HUES6 (cell line): ENCODE measurements around the gene CD99.

Experiments used
- H3K27ac ChIP-seq: 2 replicates; pipeline ENCODE4 v1.7.0; 2013; ENCODE audit warnings: low read depth, mild to moderate bottlenecking, low read length, inconsistent platforms
- H3K27me3 ChIP-seq: 2 replicates; pipeline ENCODE4 v1.6.1; 2013; ENCODE audit warnings: low read length; ENCODE audit not compliant: control insufficient read depth, insufficient read depth
- H3K36me3 ChIP-seq: 2 replicates; pipeline ENCODE4 v1.6.1; 2013; ENCODE audit warnings: low read length; ENCODE audit not compliant: control insufficient read depth, insufficient read depth
- H3K4me1 ChIP-seq: 2 replicates; pipeline ENCODE4 v1.6.1; 2013; ENCODE audit warnings: low read length; ENCODE audit not compliant: control insufficient read depth, insufficient read depth
- H3K4me3 ChIP-seq: 2 replicates; pipeline ENCODE4 v1.5.1; 2013; ENCODE audit warnings: low read depth, low read length
- H3K9ac ChIP-seq: one replicate; pipeline ENCODE4 v1.6.1; 2013; ENCODE audit warnings: mild to moderate bottlenecking, low read length
- H3K9me3 ChIP-seq: 2 replicates; pipeline ENCODE4 v1.6.1; 2013; ENCODE audit warnings: low read depth, low read length; ENCODE audit not compliant: control insufficient read depth, insufficient read depth

CD99 gene

GRCh38 chrX:2789569-2789968 lies 98.5 kb downstream of the CD99 start:
- no peaks in the 10 kb centered on the region for H3K36me3 ChIP-seq
- H3K4me3 ChIP-seq: no peak overlapping the region
- H3K27me3 ChIP-seq: no peaks in the 10 kb centered on the region
- no peak overlapping the region for H3K9ac ChIP-seq
- no peaks in the 10 kb centered on the region for H3K9me3 ChIP-seq
- H3K4me1 ChIP-seq: peaks cover 26% of the 10 kb centered on the region
- H3K27ac ChIP-seq: no peak overlapping the region
